Right lobe of liver (tissue), 4 donors: Measurements from ENCODE around the gene SLC34A3.

Experiments used
- POLR2A ChIP-seq: fragments of 450-650 bp; IDR thresholded peaks from one replicate; pipeline ENCODE4 v1.6.1; 2017; ENCODE audit warnings: antibody characterized with exemption, mild to moderate bottlenecking
- TF ChIP-seq, protein P1 (sequence below), 4 donors: fragments of 200-600 bp in 3 of 4; fragments of 450-650 bp in 1 of 4; IDR thresholded peaks; one replicate each; pipeline versions ENCODE4 v1.5.1 to v1.8.0; 2016 to 2022; ENCODE audit warnings: antibody characterized with exemption in 4 of 4, mild to moderate bottlenecking in 2 of 4
- donor health status: DM: no; HTN: no; CAD: no.
- donor health status: DM: no; HTN: no; CAD: no.
- donor health status: DM: no; HTN: yes; CAD: no.

DNA sequence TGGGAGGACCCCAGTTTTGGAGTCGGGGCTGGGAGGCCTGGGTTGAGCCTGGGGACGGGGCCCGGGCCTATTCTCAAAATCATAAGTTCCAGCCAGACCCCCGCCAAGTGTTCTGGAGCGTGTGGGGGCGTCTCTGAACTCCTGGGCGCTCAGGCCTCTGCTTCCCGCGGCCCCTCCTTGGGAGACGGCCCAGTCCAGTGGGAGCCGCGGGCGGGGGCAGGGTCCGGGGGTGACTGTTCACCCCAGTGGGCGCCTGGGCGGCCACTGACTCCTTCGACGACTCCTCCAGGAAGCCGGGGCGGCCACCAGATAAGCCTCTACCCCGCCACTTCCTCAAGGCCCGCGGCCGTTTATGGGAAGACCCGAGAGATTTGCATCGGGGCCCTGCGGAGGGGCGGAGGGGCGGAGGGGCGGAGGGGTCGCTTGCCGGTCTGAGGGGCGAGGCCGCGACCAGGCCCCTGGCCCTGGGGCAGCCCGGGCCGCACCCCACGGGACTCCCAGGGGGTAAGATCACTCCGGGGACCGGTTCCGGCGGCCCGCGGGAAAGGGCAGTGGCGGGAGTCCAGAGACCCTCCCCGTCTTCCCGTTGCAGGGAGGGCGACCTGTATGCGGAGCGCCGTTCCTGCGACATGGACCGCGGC is 47.5 kb downstream of the SLC34A3 start:
- no peak for TF ChIP-seq POLR2A
- TF ChIP-seq, protein P1, sequence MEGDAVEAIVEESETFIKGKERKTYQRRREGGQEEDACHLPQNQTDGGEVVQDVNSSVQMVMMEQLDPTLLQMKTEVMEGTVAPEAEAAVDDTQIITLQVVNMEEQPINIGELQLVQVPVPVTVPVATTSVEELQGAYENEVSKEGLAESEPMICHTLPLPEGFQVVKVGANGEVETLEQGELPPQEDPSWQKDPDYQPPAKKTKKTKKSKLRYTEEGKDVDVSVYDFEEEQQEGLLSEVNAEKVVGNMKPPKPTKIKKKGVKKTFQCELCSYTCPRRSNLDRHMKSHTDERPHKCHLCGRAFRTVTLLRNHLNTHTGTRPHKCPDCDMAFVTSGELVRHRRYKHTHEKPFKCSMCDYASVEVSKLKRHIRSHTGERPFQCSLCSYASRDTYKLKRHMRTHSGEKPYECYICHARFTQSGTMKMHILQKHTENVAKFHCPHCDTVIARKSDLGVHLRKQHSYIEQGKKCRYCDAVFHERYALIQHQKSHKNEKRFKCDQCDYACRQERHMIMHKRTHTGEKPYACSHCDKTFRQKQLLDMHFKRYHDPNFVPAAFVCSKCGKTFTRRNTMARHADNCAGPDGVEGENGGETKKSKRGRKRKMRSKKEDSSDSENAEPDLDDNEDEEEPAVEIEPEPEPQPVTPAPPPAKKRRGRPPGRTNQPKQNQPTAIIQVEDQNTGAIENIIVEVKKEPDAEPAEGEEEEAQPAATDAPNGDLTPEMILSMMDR (IDR thresholded peaks at IDR 0.05) = no peak
